ENCODE measurements around the gene ZG16B. TPM values are rescaled to one million over a fixed set of nuclear protein-coding genes. Genes with fewer than 3 reads are reported as not detected.

The ZG16B gene
- total and polyA plus RNA-seq, 12 donors: 0.35 to 119 (median 0.81) TPM; not detected in 3

- no peak within 1 kb of the TSS for H3K27ac ChIP-seq
- H3K4me1 ChIP-seq (replicated peaks in 1 of 2): no peaks in the 10 kb centered on the region
- DNase-seq: no peak
- no peak within 1 kb of the TSS for H3K4me3 ChIP-seq
- 17 to 45% (median 37%) methylated on average over 1 to 10 of the region's 10 CpGs for WGBS, 4 donors
- no peaks in the 10 kb centered on the region for H3K9me3 ChIP-seq (replicated peaks in 1 of 3)
- intact Hi-C loops (cut with DNase I): no loop called here
- no peak for TF ChIP-seq CTCF (IDR thresholded peaks at IDR 0.05)
- TF ChIP-seq POLR2A (IDR thresholded peaks at IDR 0.05): no peak
- H3K27me3 ChIP-seq: peaks cover 22% of the 10 kb centered on the region
- no peaks in the 10 kb centered on the region for H3K36me3 ChIP-seq (replicated peaks in 1 of 2)
Observed at GRCh38 chr16:2787406-2787805, 42.7 kb upstream of the ZG16B start, which contains the start of gene PRSS33. Gene PRSS33, minus strand, starts transcription at chr16:2787560. Its CDS starts 1,013 bp downstream, at chr16:2786547.

GRCh38 chr16:2787961-2788360 is 42.1 kb upstream of the ZG16B start:
- no peak overlapping the region for H3K4me3 ChIP-seq
- H3K36me3 ChIP-seq (replicated peaks in 1 of 2): no peaks in the 10 kb centered on the region
- H3K4me1 ChIP-seq (replicated peaks in 1 of 2): no peaks in the 10 kb centered on the region
- H3K27me3 ChIP-seq: peaks cover 22% of the 10 kb centered on the region
- H3K9me3 ChIP-seq (replicated peaks in 1 of 3): no peaks in the 10 kb centered on the region
- TF ChIP-seq CTCF (IDR thresholded peaks at IDR 0.05) (no peak), POLR2A (IDR thresholded peaks at IDR 0.05) (no peak)
- H3K27ac ChIP-seq: no peak overlapping the region
- DNase-seq: no peak
- intact Hi-C loops (cut with DNase I): no loop called here
- 18 to 49% (median 39%) methylated on average over 7 of the region's 7 CpGs for WGBS, 4 donors

GRCh38 chr16:2790631-2791030 is 39.5 kb upstream of the ZG16B start:
- Histone ChIP-seq H3K4me3 (no peak overlapping the region), H3K4me1 (replicated peaks in 1 of 2) (peaks cover 0 to 6% of the 10 kb centered on the region in 2 donors), H3K36me3 (replicated peaks in 1 of 2) (no peaks in the 10 kb centered on the region), H3K27me3 (peaks cover 13% of the 10 kb centered on the region), H3K9me3 (replicated peaks in 1 of 3) (no peaks in the 10 kb centered on the region), H3K27ac (no peak overlapping the region)
- TF ChIP-seq CTCF (IDR thresholded peaks at IDR 0.05): no peak
- TF ChIP-seq POLR2A (IDR thresholded peaks at IDR 0.05): no peak
- DNase-seq: peak in 1 of 7 donors; percentile 10
- WGBS, 4 donors: 67 to 82% (median 75%) methylated on average over 3 to 5 of the region's 5 CpGs
- intact Hi-C loops (cut with DNase I): no loop called here

GRCh38 chr16:2791174-2791573 is 38.9 kb upstream of the ZG16B start:
- Histone ChIP-seq H3K27me3 (peaks cover 8% of the 10 kb centered on the region), H3K4me3 (no peak overlapping the region), H3K27ac (no peak overlapping the region), H3K36me3 (replicated peaks in 1 of 2) (no peaks in the 10 kb centered on the region), H3K9me3 (replicated peaks in 1 of 3) (no peaks in the 10 kb centered on the region), H3K4me1 (replicated peaks in 1 of 2) (peaks cover 0 to 6% of the 10 kb centered on the region in 2 donors)
- WGBS, 4 donors: 63 to 79% (median 71%) methylated on average over 6 to 8 of the region's 8 CpGs
- TF ChIP-seq POLR2A (IDR thresholded peaks at IDR 0.05) (no peak), CTCF (IDR thresholded peaks at IDR 0.05) (no peak)
- intact Hi-C loops (cut with DNase I): no loop called here
- DNase-seq: no peak
